HK-2 (cell line): ENCODE results near the gene ITGA7.

ENCODE experiments used
- DNase-seq: peaks from one replicate; pipeline ENCODE4 v3.0.0-alpha.2; 2018; ENCODE audit not compliant: unreplicated experiment

Gene ITGA7, protein sequence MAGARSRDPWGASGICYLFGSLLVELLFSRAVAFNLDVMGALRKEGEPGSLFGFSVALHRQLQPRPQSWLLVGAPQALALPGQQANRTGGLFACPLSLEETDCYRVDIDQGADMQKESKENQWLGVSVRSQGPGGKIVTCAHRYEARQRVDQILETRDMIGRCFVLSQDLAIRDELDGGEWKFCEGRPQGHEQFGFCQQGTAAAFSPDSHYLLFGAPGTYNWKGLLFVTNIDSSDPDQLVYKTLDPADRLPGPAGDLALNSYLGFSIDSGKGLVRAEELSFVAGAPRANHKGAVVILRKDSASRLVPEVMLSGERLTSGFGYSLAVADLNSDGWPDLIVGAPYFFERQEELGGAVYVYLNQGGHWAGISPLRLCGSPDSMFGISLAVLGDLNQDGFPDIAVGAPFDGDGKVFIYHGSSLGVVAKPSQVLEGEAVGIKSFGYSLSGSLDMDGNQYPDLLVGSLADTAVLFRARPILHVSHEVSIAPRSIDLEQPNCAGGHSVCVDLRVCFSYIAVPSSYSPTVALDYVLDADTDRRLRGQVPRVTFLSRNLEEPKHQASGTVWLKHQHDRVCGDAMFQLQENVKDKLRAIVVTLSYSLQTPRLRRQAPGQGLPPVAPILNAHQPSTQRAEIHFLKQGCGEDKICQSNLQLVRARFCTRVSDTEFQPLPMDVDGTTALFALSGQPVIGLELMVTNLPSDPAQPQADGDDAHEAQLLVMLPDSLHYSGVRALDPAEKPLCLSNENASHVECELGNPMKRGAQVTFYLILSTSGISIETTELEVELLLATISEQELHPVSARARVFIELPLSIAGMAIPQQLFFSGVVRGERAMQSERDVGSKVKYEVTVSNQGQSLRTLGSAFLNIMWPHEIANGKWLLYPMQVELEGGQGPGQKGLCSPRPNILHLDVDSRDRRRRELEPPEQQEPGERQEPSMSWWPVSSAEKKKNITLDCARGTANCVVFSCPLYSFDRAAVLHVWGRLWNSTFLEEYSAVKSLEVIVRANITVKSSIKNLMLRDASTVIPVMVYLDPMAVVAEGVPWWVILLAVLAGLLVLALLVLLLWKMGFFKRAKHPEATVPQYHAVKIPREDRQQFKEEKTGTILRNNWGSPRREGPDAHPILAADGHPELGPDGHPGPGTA

DNA sequence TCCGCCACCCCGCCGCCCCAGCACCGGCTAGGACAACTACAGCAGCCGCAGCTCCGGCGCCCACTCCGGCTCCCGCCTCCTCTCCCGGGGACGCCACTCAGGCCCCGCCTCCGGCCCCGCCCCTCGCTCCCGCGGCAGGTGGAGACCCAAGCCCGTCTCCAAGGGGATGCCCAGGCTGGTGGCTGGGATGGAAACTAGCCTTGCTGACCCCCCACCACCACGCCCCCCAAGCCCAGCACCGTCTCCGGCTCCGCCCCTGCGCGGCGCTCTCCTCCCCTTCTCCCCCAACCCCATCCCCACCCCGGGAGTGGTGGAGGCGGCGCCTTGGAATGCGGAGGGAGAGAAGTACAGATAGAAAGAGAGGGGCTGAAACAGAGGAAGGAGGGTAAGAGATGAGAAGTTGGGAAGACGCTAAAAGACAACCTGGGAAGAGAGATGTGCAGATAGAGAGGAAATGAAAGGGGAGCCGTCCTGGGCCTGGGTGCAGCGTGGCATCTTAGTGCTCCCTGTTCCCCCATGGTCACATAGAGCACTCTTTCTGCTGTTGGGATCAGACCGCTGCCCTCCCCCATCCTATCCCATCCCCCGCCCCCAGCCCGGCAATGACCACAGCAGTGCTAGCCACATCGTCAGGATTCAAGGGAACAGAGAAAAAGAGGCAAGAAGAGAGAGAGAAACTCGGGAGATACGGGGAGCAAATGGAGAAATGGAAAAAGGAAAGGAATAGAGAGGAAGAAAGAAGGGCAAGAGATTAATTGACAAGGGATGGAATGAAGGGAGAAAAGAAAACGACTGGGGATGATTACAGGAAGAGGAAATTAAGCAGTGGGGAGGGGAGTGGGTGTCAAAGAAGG lies at the start of gene ITGA7:
Gene ITGA7 (minus strand): TSS at position 64 of the 854 bp plus-strand sequence. CDS start 222 bp downstream, outside the sequence.
- peak; percentile 35 for DNase-seq

DNA sequence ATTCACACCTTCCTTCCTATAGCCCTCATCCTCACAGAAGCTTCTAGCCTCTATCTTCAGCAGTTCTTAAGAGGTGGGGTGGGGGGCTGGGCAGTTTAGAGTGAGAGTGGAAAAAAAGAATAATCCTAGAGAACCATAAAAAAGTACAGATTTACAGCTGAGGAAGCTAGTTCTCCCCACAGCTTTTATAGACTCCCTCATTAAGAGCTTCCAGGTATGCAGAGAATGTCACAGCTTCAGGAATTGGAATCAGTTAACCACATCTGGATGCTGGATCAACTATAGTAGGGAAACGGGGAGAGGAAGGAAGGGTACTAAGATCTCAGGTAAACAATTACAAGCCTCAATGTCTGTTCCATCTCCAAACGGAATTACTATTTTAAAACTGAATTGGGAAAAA lies 47.5 kb upstream of the ITGA7 start:
- no peak for DNase-seq

DNA sequence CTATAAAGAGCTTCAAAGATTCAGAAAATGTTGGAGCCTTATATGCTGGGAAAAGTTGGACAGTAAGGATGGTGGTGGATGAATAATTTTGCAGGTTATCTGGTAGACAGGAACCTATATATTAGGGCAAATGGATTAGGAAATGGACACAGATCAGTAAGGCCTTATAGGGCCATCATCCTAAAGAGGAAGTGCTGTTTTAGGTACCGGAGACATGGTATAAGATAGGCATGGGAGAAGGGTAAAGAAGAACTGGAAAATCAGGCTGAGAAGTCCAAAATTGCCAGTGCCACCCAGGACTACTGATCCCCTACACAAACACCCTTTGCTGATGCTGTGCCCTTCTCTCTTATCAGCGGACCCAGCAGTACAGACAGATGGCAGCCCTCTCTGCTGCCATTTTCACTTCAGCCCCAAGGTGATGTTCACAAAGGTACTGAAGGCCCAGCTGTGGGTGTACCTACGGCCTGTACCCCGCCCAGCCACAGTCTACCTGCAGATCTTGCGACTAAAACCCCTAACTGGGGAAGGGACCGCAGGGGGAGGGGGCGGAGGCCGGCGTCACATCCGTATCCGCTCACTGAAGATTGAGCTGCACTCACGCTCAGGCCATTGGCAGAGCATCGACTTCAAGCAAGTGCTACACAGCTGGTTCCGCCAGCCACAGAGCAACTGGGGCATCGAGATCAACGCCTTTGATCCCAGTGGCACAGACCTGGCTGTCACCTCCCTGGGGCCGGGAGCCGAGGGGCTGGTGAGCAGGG lies 40.7 kb upstream of the ITGA7 start:
- DNase-seq: no peak

DNA sequence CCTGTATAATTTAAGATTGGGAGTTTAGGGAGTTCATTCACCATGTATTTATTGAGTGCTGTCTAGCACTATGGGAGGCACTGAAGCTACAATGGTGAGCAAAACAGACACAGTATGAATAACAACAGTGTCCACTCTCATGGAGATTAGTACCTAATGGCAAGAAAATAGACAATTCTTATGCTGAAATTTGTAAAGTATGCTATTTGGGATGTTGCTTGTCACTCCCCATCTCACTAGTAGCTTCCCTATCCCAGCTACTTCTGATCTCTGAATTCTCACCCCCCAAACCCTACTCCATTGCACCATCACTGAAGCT lies 39.2 kb upstream of the ITGA7 start:
- DNase-seq: no peak

DNA sequence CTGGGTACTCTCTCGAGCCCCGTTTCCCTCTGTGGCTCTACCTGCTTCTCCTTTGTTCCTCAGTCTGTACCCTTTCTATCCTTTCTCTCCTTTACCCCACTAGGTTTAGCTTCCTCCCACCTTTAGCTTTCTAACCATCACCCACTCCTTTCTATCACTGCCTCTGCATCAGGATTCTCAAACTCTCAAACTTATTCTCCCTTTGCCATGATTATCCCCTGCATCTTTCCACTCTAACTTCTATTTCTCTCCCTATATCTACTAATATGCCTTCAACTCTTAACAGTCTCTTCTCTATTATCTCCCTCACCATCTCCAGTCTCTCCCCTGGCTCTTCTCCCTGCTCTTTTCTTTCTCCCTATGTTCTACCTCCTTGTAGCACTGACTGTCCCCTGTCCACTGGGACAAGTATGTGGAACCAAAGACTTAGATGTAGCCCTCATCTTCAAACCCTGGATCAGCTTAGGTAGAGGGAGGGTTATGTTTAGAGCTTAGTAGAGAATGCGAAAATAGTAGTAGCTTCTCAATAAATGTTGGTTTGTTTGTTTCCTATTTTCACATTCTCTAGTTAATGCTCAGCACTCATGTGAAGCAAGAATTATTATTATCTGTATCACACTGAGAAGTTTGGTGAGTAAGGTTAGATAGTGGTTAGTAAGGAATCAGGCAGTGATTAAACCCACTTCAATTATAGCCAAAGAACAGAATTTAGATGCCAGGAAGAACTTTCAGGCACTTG lies 38.6 kb upstream of the ITGA7 start:
- no peak for DNase-seq

DNA sequence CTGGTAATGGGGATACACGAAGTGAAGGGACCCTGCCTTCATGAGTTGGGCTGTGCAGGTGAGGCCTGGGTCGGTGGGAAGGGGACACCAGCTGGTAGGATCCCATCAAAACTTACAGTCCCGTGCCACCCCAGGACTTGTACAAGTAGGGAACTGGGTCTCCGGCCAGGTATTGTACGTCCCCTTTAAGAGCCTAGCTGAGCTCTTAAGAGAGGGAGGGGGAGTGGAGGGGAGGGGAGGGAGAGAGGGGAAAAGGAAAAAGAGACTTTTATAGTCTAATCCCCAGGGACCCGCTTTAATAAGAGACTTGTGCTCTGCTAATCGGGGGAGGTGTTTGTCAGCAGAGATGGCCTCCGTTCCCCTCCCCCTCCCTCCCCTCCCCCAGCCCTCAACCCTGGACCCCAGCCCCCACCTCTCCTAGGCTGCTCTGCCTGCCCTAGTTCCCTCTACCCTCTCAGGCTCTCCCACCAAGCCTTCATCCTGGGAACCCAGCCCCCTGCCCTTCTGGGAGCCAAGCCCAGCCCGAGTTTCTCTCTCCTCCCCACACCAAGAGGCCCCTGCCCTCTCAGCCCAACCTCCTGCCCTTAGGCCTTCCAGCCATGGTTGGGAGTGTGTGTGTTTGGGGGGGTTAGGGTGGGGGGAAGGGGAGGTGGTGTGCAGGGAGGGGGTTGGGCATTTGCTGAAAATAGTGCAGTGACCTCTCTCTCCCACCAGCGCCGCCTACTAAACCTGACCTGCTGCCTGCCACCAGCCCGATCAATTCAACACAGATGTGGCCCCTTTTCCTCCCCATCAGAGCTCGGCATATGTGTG lies 37.9 kb upstream of the ITGA7 start:
- no peak for DNase-seq

DNA sequence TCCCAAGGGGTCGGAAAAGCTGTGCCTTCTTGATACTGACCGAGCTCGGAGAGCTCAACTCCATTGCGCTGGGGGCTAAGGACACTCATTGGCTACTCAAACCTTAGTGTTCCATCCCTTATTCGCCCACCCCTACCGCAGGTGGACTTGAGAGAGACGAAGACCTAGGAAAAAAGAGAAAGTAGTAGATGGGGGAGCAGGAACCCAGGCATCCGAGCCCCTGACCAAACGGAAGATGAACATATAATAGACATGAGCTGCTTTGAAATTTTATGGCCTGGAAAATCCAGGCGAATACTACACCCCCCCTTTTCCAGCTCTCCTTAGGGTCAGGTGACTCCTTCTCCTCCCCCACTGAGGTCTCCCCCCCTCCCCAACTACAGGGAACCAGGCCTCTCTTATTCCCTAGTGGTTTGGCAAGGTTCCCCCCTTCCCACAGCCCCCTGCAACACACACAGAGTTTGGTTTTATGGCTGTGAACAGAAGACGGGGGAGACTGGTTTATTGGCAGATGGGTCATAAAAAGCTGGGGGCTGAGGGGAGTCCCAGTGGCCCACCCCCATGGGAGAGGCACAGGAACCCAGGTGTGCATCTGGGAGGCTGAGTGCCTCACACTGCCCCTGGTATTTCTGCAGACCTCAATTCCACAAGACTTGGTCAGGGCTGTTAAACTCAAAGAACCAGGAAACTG lies 36.8 kb upstream of the ITGA7 start:
- DNase-seq: no peak

DNA sequence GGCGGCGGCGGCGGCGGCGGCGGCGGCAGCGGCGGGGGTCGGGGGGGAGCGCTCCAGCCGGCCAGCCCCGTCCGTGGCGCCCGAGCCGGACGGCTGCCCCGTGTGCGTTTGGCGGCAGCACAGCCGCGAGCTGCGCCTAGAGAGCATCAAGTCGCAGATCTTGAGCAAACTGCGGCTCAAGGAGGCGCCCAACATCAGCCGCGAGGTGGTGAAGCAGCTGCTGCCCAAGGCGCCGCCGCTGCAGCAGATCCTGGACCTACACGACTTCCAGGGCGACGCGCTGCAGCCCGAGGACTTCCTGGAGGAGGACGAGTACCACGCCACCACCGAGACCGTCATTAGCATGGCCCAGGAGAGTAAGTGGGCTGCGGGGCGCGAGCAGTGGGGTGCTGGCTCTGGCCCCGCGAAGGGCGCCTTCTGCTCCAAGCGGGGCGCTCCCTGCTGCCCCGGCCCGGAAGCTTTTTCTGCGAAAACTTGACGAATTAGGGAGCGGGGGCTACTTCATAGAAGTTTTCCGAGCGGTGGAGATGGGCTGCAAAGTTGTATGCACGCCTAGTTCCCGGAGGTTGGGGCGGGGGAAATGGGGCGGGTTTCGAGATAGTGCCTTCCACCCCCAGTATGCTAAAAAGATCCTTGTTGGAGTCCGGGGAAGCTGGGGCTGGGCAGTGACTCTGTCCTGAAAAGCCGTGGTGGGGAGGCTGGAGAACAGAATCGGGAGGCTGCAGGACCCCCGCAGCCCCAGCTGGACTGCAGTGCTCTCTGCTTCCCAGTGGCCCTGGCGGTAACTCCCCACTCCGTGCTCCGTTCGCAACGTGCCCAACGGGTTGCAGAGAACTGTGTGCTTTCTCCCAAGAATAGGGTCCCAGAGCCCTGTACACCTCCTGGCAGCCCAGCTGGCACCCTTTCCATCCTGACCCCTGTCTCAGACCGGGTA lies 36.0 kb upstream of the ITGA7 start:
- peak; percentile 70 for DNase-seq

DNA sequence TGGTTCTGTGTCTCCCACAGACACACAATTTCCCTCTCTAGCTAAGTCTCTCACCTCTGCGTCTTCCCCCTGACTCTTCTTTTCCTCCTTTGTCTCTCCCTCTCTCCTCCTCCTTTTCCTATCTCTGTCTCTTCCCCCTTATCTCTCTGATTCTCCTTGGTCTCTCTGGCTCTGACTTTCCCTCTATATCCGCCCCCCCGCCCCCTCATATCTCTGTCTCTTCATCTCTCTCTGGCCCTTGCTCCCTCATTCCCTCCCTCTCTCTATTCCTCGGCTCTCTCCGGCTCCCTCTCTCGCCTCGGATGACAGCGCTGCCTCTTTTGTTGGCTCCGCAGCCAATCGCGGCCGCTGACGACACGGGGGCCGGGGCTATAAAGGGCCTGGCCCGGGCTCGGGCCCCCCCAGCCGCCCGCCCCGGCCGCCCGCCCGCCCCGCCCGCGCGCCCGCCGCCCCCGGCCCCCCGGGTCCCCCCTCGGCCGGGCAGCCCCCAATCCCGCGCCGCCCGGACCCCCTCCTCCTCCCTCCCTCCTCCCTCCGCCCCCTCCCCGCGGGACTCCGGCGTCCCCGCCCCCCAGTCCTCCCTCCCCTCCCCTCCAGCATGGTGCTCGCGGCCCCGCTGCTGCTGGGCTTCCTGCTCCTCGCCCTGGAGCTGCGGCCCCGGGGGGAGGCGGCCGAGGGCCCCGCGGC lies 35.2 kb upstream of the ITGA7 start, which contains the start of gene GDF11:
Gene GDF11 (plus strand): TSS at position 404 of the 687 bp plus-strand sequence. CDS start 195 bp downstream, at position 599.
- DNase-seq: peak; percentile 71

DNA sequence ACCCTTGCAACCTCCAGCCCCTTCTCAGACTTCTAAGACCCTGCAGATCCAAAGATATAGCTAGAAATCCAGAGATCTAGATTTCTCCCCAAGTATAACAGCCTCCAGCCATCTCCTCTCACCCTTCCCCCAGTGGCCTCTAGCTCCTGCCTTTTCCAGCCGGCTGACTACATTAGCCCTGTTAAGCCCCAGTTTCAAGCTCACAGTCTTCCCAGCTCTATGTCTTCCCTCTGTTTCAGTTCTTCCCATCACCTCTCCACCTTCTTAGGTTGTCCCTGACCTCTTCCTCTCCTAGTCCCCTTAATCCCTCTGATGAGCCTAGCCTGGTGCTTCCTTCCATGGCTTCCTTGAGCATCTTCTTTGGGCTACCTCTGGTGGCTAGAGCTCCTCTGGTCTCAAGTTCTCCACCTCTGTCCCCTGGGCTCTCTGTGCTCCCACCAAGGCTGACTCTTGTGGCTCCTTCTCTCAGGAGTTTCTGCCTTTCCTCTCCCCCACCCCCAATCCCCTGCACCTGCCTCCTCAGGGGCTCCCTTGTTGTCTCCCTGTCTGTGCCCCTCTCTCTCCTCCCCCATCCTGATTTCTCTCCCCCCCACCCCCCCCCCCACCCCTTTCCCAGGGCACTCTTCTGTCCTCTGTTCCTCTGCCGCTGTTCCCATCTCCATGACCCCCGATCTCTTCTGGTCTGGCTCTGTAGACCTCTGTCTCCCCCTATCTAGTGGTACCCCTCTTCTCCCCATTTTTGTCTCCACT lies 34.4 kb upstream of the ITGA7 start:
- DNase-seq: no peak

DNA sequence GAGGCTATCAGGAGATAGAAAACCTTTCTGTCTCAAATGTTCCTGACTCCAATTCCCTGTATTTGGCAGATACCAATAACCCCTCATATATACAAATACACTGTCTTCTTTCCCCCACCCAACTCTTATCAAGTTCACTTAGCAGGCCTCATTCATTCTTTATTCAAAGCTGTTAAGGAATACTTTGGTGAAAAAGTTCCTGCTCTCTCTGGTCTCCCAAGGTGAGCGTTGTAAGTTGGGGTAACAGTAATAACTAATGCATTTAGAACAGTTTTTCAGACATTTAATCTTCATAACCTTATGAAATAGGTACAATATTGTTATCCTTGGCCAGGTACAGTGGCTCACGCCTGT lies 31.3 kb upstream of the ITGA7 start:
- DNase-seq: no peak

DNA sequence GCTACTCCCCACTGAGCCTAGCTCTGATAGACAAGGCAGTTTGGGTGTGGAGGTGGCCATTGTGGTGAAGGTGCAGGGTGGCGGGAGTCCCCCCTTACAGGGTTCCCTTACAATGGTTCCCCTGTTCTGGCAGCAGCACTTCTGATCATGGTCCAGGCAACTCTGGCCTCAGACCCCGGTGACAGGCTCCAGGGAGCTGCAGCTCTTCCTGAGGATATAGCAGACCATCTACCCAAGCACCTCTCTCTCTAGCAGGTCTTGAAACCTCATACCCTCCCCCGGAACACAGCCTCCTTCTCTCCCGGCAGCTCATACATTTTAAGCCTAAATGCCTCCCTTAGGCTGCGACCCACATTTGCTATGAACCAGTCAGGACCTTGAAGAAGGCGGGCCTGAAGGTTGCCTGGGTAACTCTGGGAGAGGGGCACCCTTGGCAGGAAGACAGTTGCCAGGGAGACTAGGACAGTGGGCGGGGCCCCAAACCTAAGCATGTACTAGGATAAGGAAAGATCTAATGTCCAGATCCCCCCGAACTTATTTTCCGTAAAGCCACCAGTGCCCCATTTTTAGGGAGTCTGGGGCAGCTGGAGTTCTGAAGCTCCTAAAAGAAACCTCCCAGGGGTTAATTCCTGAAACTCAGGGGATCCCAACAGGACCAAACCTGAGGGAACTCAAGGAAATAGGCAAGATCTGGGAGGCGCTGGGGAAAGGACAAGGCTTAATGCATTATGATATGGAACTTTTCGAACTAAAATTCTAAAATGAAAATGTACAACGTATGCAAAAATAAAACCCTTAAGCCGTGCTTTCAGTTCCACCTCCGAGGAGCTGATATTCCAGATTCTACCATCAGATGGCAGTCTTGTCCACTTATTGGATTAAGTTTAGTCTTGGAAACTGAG lies 30.7 kb upstream of the ITGA7 start:
- peak; percentile 79 for DNase-seq

DNA sequence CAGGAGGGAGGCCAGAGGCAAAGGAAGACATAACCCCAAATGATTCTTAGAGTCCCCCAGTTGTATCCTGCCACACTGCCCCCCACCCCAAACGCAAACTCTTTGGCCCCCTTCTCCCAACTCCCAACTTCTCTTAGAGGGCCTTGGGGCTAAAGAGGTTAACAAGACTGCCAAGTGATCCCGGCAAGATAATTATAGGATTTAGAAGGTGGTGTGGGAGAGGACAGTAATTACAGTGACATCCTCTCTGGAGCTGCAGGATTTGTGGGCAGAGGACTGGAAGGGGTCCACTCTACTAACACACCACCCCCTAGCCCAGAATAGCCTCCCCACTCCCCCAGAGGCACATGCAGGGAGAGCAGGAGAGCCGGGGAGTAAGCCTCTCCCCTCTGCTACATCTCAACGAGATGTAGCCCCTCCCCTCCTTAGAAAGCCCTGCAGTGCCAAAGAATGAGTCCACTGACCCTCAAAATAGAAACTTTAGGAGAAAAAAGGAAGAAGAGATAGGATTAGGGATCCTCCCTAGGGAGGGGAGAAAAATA lies 29.9 kb upstream of the ITGA7 start:
- no peak for DNase-seq

DNA sequence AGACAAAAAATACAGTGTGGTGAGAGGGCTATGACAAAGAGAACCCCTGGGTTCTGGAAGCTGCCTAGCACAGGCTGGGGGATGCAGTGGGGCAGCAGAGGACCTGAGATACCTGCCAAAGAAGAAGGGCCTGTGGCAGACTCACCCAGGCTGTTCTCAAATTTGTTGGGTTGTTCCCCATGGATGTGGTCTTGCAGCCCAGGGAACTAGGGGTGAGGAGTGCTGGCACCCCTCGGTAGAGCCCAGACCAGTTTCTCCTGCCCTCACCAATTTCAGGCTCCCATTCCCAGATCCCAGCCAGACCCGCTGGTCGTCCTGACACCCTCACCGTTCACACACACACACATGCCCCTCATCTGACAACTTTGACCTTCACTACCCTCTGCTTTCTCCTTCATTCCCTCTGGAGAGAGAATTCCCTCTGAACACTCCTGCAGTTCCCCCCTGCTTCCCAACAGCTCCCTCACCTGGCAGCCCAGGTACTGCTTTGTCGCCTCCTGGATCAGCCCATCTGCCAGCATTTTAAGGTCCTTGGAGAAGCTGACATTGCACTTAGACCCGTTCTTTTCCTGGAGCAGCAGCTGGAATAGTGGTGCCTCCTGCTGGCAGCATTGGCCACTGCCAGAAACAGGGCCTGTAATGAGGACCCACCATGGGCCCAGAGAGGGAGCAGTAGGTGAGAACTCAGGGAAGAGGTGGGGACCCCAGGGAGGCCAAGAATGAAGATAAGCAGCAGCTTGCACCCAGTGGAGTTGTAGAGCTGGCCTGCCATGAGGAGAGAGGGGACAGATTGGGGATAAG lies 29.3 kb upstream of the ITGA7 start:
- DNase-seq: peak; percentile 60
